Lower lobe of right lung (tissue), 2 donors: ENCODE data around the gene NKD2. TPM values are rescaled to one million over a fixed set of nuclear protein-coding genes. Genes with fewer than 3 reads are reported as not detected.

ENCODE experiments used
- ATAC-seq, 2 donors: fragments of 200-7000 bp; cut with Tn5 transposase; one replicate each; pipeline ENCODE4 v1.9.1; 2020 to 2022; ENCODE audit warnings: mild to moderate bottlenecking in 2 of 2, moderate library complexity in 2 of 2
- DNase-seq: peaks from one replicate; pipeline ENCODE4 v3.0.0-alpha.2; 2020
- H3K27ac ChIP-seq: fragments of 200-600 bp; one replicate; pipeline ENCODE4 v1.8.0; 2022
- H3K27me3 ChIP-seq: fragments of 200-600 bp; one replicate; pipeline ENCODE4 v1.8.0; 2022; ENCODE audit warnings: low read depth
- H3K36me3 ChIP-seq: fragments of 200-600 bp; one replicate; pipeline ENCODE4 v1.8.0; 2022; ENCODE audit warnings: mild to moderate bottlenecking
- H3K4me1 ChIP-seq: fragments of 200-600 bp; one replicate; pipeline ENCODE4 v1.8.0; 2022
- H3K4me3 ChIP-seq: fragments of 200-600 bp; one replicate; pipeline ENCODE4 v1.8.0; 2022; ENCODE audit warnings: mild to moderate bottlenecking
- H3K9me3 ChIP-seq: fragments of 200-600 bp; one replicate; pipeline ENCODE4 v1.8.0; 2022
- CTCF ChIP-seq: fragments of 200-600 bp; IDR thresholded peaks from one replicate; pipeline ENCODE4 v1.8.0; 2022; ENCODE audit warnings: antibody characterized with exemption, mild to moderate bottlenecking
- intact Hi-C: fragments of 100-400 bp; cut with DNase I; formaldehyde crosslinking; loops from one replicate; pipeline ENCODE4 v1.11.0; 2022
- total RNA-seq: library from RNA; stranded (reverse); fragmentation: NEBNext Ultra II Directional; extraction: Animal tissue kit (Norgen Biotek cat#: 25700); gene quantifications from one replicate; pipeline ENCODE4 v1.2.1, GENCODE V29; 2021
- donor health status: DM: no; HTN: yes; CAD: no; lungs with severe emphysema.

NKD2 gene
- total RNA-seq, 1 donor from 2014 or later, result 24.1 TPM

GRCh38 chr5:1083823-1084605 is 75.4 kb downstream of the NKD2 start:
- Histone ChIP-seq H3K27ac (no peak overlapping the region), H3K4me1 (no peaks in the 10 kb centered on the region), H3K27me3 (no peaks in the 10 kb centered on the region), H3K9me3 (no peaks in the 10 kb centered on the region), H3K4me3 (no peak overlapping the region), H3K36me3 (peaks cover 82% of the 10 kb centered on the region)
- TF ChIP-seq CTCF, result no peak
- ATAC-seq, result no peak
- intact Hi-C loops, result no loop called here
- DNase-seq, result no peak

GRCh38 chr5:1085391-1085790 is 76.8 kb downstream of the NKD2 start:
- no peaks in the 10 kb centered on the region for H3K27me3 ChIP-seq
- intact Hi-C loops, result no loop called here
- TF ChIP-seq CTCF, result no peak
- H3K4me3 ChIP-seq, result no peak overlapping the region
- no peak overlapping the region for H3K27ac ChIP-seq
- peaks cover 81% of the 10 kb centered on the region for H3K36me3 ChIP-seq
- ATAC-seq, result no peak
- H3K4me1 ChIP-seq, result no peaks in the 10 kb centered on the region
- no peak for DNase-seq
- no peaks in the 10 kb centered on the region for H3K9me3 ChIP-seq

GRCh38 chr5:1086137-1086536 is 77.5 kb downstream of the NKD2 start:
- no peaks in the 10 kb centered on the region for H3K27me3 ChIP-seq
- intact Hi-C loops, result no loop called here
- H3K36me3 ChIP-seq, result peaks cover 81% of the 10 kb centered on the region
- H3K4me3 ChIP-seq, result no peak overlapping the region
- no peaks in the 10 kb centered on the region for H3K9me3 ChIP-seq
- no peak for TF ChIP-seq CTCF
- DNase-seq, result no peak
- H3K27ac ChIP-seq, result no peak overlapping the region
- H3K4me1 ChIP-seq, result no peaks in the 10 kb centered on the region
- no peak for ATAC-seq

- no peak for TF ChIP-seq CTCF
- intact Hi-C loops, result no loop called here
- no peaks in the 10 kb centered on the region for H3K9me3 ChIP-seq
- H3K36me3 ChIP-seq, result peaks cover 82% of the 10 kb centered on the region
- H3K4me1 ChIP-seq, result no peaks in the 10 kb centered on the region
- H3K27me3 ChIP-seq, result no peaks in the 10 kb centered on the region
- no peak overlapping the region for H3K27ac ChIP-seq
- no peak for ATAC-seq
- no peak for DNase-seq
- H3K4me3 ChIP-seq, result no peak overlapping the region
Measured at GRCh38 chr5:1086871-1087270, 78.3 kb downstream of the NKD2 start.

- Histone ChIP-seq H3K4me1 (no peaks in the 10 kb centered on the region), H3K27ac (no peak overlapping the region), H3K27me3 (no peaks in the 10 kb centered on the region), H3K36me3 (peaks cover 87% of the 10 kb centered on the region), H3K9me3 (no peaks in the 10 kb centered on the region), H3K4me3 (no peak overlapping the region)
- ATAC-seq (no peak), DNase-seq (no peak)
- no peak for TF ChIP-seq CTCF
- intact Hi-C loops, result no loop called here
Measured at GRCh38 chr5:1087428-1087827, 78.8 kb downstream of the NKD2 start.
